PC-9 (cell line): ENCODE measurements around the gene RFWD3.

Experiments
- CTCF ChIP-seq: fragments of 200-600 bp; sonication (generic); conservative IDR thresholded peaks from 2 replicates; pipeline ENCODE4 v1.6.1; 2017; ENCODE audit warnings: mixed run types, antibody characterized with exemption, mild to moderate bottlenecking, moderate library complexity
- EZH2 ChIP-seq: fragments of 200-600 bp; sonication (generic); IDR thresholded peaks from 2 replicates; pipeline ENCODE4 v1.8.0; 2017; ENCODE audit warnings: antibody characterized with exemption, low read depth

GRCh38 chr16:74611721-74612120 is 55.0 kb downstream of the RFWD3 start:
- TF ChIP-seq CTCF (no peak), EZH2 (no peak)
